Osteocyte (in vitro differentiated cells): Measurements from ENCODE around the gene TTC7B. TPM values are rescaled to one million over a fixed set of nuclear protein-coding genes. Genes with fewer than 3 reads are reported as not detected.

Experiments
- DNase-seq: peaks from one replicate; pipeline ENCODE4 v3.0.0; 2021; ENCODE audit warnings: mixed read lengths; ENCODE audit not compliant: unreplicated experiment; ENCODE audit errors: extremely low spot score
- H3K27ac Mint-ChIP-seq: one replicate; pipeline ENCODE4 v1.8.0; 2021; ENCODE audit warnings: mild to moderate bottlenecking, mixed read lengths; ENCODE audit not compliant: unreplicated experiment
- H3K27me3 Mint-ChIP-seq: one replicate; pipeline ENCODE4 v1.8.0; 2021; ENCODE audit warnings: mixed read lengths; ENCODE audit not compliant: unreplicated experiment
- H3K36me3 Mint-ChIP-seq: one replicate; pipeline ENCODE4 v1.8.0; 2021; ENCODE audit warnings: mixed read lengths; ENCODE audit not compliant: unreplicated experiment
- H3K4me1 Mint-ChIP-seq: one replicate; pipeline ENCODE4 v1.8.0; 2021; ENCODE audit warnings: mixed read lengths; ENCODE audit not compliant: unreplicated experiment
- H3K4me3 Mint-ChIP-seq: one replicate; pipeline ENCODE4 v1.8.0; 2021; ENCODE audit warnings: mild to moderate bottlenecking, moderate library complexity, mixed read lengths; ENCODE audit not compliant: unreplicated experiment
- H3K9me3 Mint-ChIP-seq: one replicate; pipeline ENCODE4 v1.8.0; 2021; ENCODE audit warnings: mixed read lengths; ENCODE audit not compliant: unreplicated experiment
- total RNA-seq: library from RNA; stranded (reverse); gene quantifications from 2 replicates; pipeline ENCODE4 v1.2.1, GENCODE V29; 2021
- TF ChIP-seq, protein P1 (sequence below): fragments of 200-600 bp; sonication (generic); IDR thresholded peaks from 2 replicates; pipeline ENCODE4 v1.5.0; 2021; ENCODE audit warnings: antibody characterized with exemption, mild to moderate bottlenecking, moderate library complexity

TTC7B gene
- total RNA-seq, 1 donor from 2014 or later: 43.2 TPM

DNA sequence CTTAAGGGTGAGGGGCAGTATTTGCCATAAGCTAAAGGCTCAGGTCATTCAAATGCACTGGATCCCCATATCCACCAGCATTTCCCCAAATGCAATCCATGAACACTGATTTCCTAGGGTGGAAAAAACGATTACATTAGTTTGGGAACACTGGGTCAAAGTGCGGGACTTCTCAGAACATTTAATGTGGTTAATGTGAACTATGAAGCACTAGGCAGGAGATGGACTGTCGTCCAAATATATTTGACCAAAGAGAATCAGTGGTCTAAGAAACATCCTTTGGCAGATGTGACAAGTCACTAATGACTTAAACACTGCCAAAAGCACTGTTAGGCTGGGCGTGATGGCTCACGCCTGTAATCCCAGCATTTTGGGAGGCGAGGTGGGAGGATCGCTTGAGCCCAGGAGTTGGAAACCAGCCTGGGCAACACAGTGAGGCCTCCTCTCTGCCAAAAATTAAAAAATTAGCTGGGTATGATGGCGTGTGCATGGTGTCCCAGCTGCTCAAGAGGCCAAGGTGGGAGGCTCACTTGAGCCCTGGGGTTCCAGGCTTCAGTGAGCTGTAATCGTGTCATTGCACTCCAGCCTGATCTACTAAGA, 214.0 kb downstream of the TTC7B start:
- Mint-ChIP-seq H3K27me3 (no peaks in the 10 kb centered on the region), H3K36me3 (peaks cover 2% of the 10 kb centered on the region), H3K9me3 (no peaks in the 10 kb centered on the region), H3K4me1 (peaks cover 38% of the 10 kb centered on the region), H3K27ac (no peak overlapping the region), H3K4me3 (no peak overlapping the region)
- TF ChIP-seq, protein P1, sequence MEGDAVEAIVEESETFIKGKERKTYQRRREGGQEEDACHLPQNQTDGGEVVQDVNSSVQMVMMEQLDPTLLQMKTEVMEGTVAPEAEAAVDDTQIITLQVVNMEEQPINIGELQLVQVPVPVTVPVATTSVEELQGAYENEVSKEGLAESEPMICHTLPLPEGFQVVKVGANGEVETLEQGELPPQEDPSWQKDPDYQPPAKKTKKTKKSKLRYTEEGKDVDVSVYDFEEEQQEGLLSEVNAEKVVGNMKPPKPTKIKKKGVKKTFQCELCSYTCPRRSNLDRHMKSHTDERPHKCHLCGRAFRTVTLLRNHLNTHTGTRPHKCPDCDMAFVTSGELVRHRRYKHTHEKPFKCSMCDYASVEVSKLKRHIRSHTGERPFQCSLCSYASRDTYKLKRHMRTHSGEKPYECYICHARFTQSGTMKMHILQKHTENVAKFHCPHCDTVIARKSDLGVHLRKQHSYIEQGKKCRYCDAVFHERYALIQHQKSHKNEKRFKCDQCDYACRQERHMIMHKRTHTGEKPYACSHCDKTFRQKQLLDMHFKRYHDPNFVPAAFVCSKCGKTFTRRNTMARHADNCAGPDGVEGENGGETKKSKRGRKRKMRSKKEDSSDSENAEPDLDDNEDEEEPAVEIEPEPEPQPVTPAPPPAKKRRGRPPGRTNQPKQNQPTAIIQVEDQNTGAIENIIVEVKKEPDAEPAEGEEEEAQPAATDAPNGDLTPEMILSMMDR: no peak
- no peak for DNase-seq

DNA sequence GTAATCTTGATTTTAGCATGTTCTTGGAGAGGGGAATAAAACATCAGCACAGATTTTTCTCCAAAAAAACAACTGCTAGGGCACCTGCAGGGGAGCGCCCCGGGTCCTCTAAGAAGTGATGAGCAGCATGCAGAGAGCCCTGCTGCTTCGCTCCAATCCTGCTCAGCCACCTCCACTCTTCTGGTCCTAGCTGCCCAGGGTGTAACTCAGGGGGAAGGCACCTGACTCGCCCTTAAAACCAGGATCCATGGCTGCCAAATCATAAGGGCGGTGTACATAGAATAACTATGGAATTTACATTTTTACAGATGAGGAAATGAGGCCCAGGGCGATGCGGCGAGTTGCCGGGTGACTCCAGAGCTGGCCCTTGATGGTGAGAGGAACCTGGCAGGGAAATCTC, 214.7 kb downstream of the TTC7B start:
- DNase-seq: no peak
- H3K27me3 Mint-ChIP-seq: no peaks in the 10 kb centered on the region
- H3K36me3 Mint-ChIP-seq: peaks cover 2% of the 10 kb centered on the region
- TF ChIP-seq, protein P1: no peak
- no peaks in the 10 kb centered on the region for H3K9me3 Mint-ChIP-seq
- H3K4me1 Mint-ChIP-seq: peaks cover 32% of the 10 kb centered on the region
- H3K27ac Mint-ChIP-seq: no peak overlapping the region
- no peak overlapping the region for H3K4me3 Mint-ChIP-seq

DNA sequence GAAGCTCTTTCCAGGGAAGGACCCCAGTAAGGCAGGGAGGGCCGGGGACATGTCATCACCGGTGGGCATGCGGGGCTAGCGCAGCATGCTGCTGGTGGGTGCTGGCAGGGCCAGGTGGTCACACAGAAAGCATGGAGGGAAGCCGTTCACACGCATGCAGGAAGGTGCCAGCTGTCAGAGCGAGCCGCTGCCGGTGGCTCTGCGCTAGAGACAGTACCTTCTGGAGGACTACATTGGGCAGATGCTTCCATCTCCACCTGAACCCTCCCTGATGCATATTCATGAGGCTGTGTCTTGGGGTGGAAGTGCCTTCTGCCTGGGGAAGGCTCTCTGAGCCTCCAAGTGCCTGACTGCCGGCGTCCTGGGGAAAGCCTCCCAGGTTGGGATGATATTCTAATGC, 215.6 kb downstream of the TTC7B start:
- DNase-seq: no peak
- Mint-ChIP-seq H3K4me1 (peaks cover 30% of the 10 kb centered on the region), H3K36me3 (peaks cover 2% of the 10 kb centered on the region), H3K9me3 (no peaks in the 10 kb centered on the region), H3K4me3 (no peak overlapping the region), H3K27me3 (no peaks in the 10 kb centered on the region), H3K27ac (no peak overlapping the region)
- TF ChIP-seq, protein P1: no peak

GRCh38 chr14:90599748-90600507, 216.3 kb downstream of the TTC7B start:
- Mint-ChIP-seq H3K9me3 (no peaks in the 10 kb centered on the region), H3K36me3 (peaks cover 2% of the 10 kb centered on the region), H3K4me3 (no peak overlapping the region), H3K27ac (peak overlapping the region; percentile 66), H3K4me1 (peaks cover 30% of the 10 kb centered on the region), H3K27me3 (no peaks in the 10 kb centered on the region)
- TF ChIP-seq, protein P1: peak; percentile 40
- DNase-seq: no peak

DNA sequence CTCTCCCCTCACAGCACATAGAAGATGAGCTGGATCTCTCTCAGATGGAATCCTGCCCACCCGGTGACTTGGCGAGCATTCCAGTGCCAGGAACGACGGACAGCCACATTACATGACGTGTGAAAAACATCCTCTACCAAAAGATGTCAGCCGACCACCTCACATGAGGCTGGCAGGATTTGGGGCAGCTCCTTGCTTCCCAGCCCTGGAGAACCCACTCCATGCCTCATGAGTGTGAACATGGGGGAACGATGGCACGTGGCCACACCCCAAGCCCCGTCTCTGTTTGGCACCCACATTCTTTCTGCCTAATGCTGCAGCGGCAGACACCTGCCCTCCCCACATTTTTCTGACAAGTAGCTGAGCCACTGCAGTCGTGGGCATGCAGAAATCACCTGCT, 216.9 kb downstream of the TTC7B start:
- Mint-ChIP-seq H3K27me3 (no peaks in the 10 kb centered on the region), H3K27ac (peak overlapping the region; percentile 66)
- DNase-seq: no peak

More for the DNA sequence above, 216.9 kb downstream of the TTC7B start:
- no peak overlapping the region for H3K4me3 Mint-ChIP-seq
- no peaks in the 10 kb centered on the region for H3K9me3 Mint-ChIP-seq
- peaks cover 29% of the 10 kb centered on the region for H3K4me1 Mint-ChIP-seq
- H3K36me3 Mint-ChIP-seq: peaks cover 2% of the 10 kb centered on the region
- TF ChIP-seq, protein P1: no peak
